ENCODE data around the gene RMI1.

- TF ChIP-seq CTCF (tag by site-specific recombination; IDR thresholded peaks at IDR 0.05) (no peak), REST (tag by site-specific recombination; IDR thresholded peaks at IDR 0.05) (no peak), ZNF112 (tag by site-specific recombination; IDR thresholded peaks at IDR 0.05) (no peak), PATZ1 (tag by site-specific recombination; IDR thresholded peaks at IDR 0.05) (peak; percentile 66), ZNF76 (tag by site-specific recombination; IDR thresholded peaks at IDR 0.05; ENCODE audit: borderline replicate concordance, low read depth) (peak; percentile 66), ZBTB21 (tag by site-specific recombination; IDR thresholded peaks at IDR 0.05) (no peak), TCF7L2 (IDR thresholded peaks at IDR 0.05; ENCODE audit: borderline replicate concordance, low read depth, low read length) (no peak), ATF2 (tag by site-specific recombination; IDR thresholded peaks at IDR 0.05; ENCODE audit: low read depth) (no peak), ZNF776 (tag by site-specific recombination; IDR thresholded peaks at IDR 0.05; ENCODE audit: borderline replicate concordance) (no peak)
- TF ChIP-seq, protein P1, sequence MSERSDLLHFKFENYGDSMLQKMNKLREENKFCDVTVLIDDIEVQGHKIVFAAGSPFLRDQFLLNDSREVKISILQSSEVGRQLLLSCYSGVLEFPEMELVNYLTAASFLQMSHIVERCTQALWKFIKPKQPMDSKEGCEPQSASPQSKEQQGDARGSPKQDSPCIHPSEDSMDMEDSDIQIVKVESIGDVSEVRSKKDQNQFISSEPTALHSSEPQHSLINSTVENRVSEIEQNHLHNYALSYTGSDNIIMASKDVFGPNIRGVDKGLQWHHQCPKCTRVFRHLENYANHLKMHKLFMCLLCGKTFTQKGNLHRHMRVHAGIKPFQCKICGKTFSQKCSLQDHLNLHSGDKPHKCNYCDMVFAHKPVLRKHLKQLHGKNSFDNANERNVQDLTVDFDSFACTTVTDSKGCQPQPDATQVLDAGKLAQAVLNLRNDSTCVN (tag by site-specific recombination; optimal IDR thresholded peaks at IDR 0.05) = peak; percentile 74
These were observed 24.0 kb upstream of the RMI1 start for GRCh38 chr9:83956436-83957247.

Measured in HEK293 (cell line).